HL-60 (cell line): ENCODE measurements around the gene PIK3CA.

ENCODE experiments used
- DNase-seq, 2 experiments: peaks; one replicate each; pipeline ENCODE4 v3.0.0-alpha.2; 2010 to 2020; ENCODE audit warnings: low read depth in 1 of 2, low spot score in 1 of 2
- H3K27ac ChIP-seq: fragments of 250-450 bp; sonication (Bioruptor Pico); replicated peaks from 2 replicates; pipeline ENCODE4 v1.5.1; 2020; ENCODE audit warnings: mild to moderate bottlenecking, moderate library complexity
- H3K27me3 ChIP-seq: fragments of 250-450 bp; sonication (Bioruptor Pico); 2 replicates; pipeline ENCODE4 v1.5.1; 2021; ENCODE audit warnings: mild to moderate bottlenecking, moderate library complexity; ENCODE audit not compliant: insufficient read depth, poor library complexity, severe bottlenecking
- H3K4me3 ChIP-seq: replicated peaks from 2 replicates; pipeline ENCODE4 v1.5.1; 2011; ENCODE audit warnings: mild to moderate bottlenecking, control low read depth, low read length; ENCODE audit not compliant: insufficient read depth
- CTCF ChIP-seq: IDR thresholded peaks from one replicate; pipeline ENCODE4 v1.5.1; 2011; ENCODE audit warnings: low read length, control low read depth, inconsistent platforms; ENCODE audit not compliant: insufficient read depth
- GABPA ChIP-seq: IDR thresholded peaks from 2 replicates; pipeline ENCODE4 v1.6.1; 2012; ENCODE audit warnings: low read depth
- POLR2AphosphoS5 ChIP-seq: IDR thresholded peaks from 2 replicates; pipeline ENCODE4 v1.6.1; 2012; ENCODE audit warnings: low read depth
- REST ChIP-seq: IDR thresholded peaks from 2 replicates; pipeline ENCODE4 v1.6.1; 2012; ENCODE audit warnings: low read depth; ENCODE audit not compliant: insufficient replicate concordance
- SPI1 ChIP-seq: IDR thresholded peaks from 2 replicates; pipeline ENCODE4 v1.6.1; 2012; ENCODE audit warnings: low read depth, mild to moderate bottlenecking, borderline replicate concordance

PIK3CA gene

GRCh38 chr3:179175358-179175757 lies 27.2 kb downstream of the PIK3CA start:
- Histone ChIP-seq H3K4me3 (no peak overlapping the region), H3K27ac (no peak overlapping the region), H3K27me3 (no peaks in the 10 kb centered on the region)
- TF ChIP-seq SPI1 (no peak), REST (no peak)
- DNase-seq: no peak

GRCh38 chr3:179177611-179178010 lies 29.5 kb downstream of the PIK3CA start:
- TF ChIP-seq REST (no peak), SPI1 (no peak), CTCF (no peak), GABPA (no peak), POLR2AphosphoS5 (no peak)
- no peaks in the 10 kb centered on the region for H3K27me3 ChIP-seq
- no peak overlapping the region for H3K4me3 ChIP-seq
- no peak overlapping the region for H3K27ac ChIP-seq
- DNase-seq: no peak

GRCh38 chr3:179179256-179179655 lies 31.1 kb downstream of the PIK3CA start:
- H3K27ac ChIP-seq: no peak overlapping the region
- DNase-seq: no peak
- H3K4me3 ChIP-seq: no peak overlapping the region
- no peak for TF ChIP-seq POLR2AphosphoS5
- no peak for TF ChIP-seq SPI1
- TF ChIP-seq CTCF: no peak
- TF ChIP-seq REST: no peak
- TF ChIP-seq GABPA: no peak
- H3K27me3 ChIP-seq: no peaks in the 10 kb centered on the region
